Stimulated activated CD4-positive, alpha-beta T cell treated with anti-CD3 and anti-CD28 coated beads, Interleukin-15, amount 100 ng/mL, for 24 hours (primary cell): ENCODE measurements around the gene MORN2.

Source experiments
- DNase-seq: peaks from one replicate; pipeline ENCODE4 v3.0.0-alpha.2; 2020

MORN2 gene

GRCh38 chr2:38892819-38893218 lies 17.0 kb downstream of the MORN2 start:
- DNase-seq: no peak

DNA sequence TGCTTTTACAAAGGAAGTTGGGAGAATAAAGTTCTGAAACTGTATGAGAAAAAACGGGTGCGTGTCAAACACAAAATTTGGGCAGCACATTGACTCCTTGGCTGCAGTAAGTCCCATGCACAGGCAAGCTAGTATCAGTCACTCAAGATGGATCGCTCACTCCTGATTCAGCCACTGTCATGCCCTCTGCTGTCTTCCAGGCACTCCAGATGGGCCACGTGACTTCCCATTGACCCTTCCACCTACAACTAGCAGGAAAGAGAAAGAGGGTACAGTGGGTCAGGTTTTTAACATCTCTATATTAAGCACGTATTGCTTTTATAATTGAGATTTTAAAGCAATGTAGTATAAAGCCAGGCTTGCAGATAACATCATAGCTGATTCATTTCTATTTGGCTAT lies 22.5 kb downstream of the MORN2 start:
- no peak for DNase-seq

DNA sequence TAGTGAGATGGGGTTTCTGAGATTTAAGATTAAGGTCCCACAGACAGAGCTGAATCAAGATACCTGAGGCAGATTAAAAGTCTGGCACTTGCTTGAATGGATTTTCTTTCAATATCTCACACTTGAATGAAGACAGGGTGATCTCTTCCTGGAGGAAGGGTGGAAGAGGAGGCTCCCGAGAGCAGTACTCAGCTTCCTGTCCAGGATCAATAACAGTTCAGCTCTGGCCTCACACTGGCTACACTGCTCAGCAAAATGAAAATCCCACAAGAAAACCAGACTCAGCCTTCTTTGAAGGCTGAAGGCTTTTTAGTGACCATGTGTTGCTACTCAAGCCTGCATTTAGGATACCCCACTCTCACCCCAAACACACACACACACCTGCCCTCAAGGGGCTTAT lies 24.9 kb downstream of the MORN2 start:
- DNase-seq: no peak

- DNase-seq: no peak
Observed at GRCh38 chr2:38905251-38905650, 29.5 kb downstream of the MORN2 start.

DNA sequence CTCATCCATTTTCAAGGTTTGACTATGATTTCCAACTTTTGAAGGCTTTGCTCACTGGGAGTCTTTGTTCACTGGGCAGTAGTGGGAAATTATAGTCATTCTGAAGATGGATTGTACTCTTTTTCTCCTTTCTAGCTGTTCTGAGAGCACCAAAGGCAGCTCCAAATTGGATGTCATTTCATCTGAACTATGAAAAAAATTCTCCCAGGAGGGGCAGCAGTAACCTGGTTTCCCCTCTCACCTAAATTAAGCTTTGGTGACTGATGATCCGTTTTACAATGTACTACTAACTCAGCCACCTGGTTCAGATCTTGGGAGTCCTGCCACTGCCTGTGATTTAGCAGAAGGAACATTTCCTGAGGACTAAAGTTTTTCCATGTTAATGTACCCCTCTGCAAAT lies 31.5 kb downstream of the MORN2 start:
- no peak for DNase-seq

DNA sequence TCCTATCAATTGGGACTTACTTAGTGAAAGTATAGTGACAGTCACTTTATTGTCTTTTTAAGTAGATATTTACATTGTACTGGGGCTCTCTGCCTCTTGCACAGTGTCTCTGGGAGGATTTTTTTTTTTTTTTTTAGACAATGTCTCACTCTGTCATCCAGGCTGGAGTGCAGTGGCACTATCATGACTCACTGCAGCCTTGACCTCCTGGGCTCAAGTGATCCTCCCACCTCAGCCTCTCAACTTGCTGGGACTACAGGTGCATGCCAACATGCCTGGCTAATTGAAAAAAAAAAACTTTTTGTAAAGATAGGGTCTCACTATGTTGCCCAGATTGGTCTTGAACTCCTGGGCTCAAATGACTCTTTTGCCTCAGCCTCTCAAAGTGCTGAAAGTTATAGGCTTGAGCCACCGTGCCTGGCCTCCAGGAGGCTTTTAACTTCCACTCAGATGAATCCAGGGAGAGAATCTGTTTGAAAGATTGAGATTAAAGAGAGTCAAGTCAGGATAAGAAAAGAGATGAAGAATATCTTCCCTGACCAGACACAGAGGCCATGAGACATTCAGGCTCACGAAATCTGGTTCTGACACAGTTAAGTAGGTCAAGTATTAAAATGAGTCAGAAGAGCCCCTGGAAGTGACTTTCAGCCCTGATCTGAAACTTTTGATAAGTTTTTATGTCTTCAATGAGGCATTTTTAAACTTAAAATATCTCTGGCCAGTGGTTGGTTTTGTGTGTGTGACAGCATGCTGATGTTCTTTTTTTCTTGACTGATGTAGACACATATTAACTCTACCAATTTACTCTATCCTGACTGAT lies 32.2 kb downstream of the MORN2 start:
- DNase-seq: peak; percentile 18

DNA sequence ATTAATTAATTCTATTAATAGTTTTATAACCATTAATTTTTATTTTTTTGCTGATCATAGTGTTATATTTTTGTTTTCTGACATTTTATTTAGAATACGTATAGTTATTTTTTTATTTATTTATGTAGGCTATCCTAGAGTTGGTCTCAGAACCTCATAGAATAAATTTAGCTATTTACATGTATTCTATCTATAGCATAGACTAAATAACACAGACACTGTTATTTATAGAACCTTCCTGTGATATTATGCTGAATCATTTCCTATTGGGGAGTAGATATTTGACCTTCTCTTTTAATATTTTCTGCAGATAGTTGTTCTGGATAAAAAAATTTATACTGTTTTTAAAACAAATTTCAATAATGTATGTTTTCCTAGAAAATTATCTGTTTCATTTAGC lies 34.1 kb downstream of the MORN2 start:
- no peak for DNase-seq

GRCh38 chr2:38911191-38911590 lies 35.4 kb downstream of the MORN2 start:
- no peak for DNase-seq

DNA sequence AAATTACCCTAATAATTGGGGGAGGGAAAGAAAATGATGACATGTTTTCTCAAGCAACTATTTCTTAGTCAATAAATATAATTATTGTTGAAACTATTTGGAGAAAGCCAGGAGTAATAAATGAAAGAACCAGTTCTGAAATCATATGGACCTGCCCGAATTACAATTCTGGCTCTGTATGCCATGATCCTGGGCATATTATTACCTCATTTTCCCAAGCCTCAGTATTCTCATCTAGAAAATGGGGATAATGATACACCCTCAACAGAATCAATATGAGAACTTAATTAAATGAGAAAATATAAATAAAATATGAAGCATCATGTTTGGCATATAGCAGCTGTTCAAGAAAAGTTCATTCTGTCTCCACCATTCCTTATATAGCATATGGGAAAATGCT lies 36.8 kb downstream of the MORN2 start:
- no peak for DNase-seq

DNA sequence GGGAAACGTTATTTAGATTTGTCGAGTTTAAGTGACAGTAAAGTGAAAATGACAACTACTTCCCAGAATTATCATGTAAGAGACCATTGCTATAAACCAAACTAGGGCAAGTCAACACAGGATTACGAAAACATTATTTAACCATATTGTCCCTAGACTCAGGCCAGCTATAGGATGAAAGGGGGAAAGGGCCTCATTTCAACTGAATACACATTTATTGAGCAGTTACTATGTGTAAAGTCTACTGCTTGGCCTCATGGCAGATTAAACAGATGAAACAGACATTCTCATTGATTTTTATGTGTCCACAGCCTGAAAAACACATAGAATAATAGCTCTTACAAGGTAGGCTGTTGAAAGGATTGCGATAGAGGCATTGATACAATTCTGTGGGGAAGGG lies 46.6 kb downstream of the MORN2 start:
- DNase-seq: no peak

- DNase-seq: no peak
Observed at GRCh38 chr2:38922902-38923301, 47.1 kb downstream of the MORN2 start.

DNA sequence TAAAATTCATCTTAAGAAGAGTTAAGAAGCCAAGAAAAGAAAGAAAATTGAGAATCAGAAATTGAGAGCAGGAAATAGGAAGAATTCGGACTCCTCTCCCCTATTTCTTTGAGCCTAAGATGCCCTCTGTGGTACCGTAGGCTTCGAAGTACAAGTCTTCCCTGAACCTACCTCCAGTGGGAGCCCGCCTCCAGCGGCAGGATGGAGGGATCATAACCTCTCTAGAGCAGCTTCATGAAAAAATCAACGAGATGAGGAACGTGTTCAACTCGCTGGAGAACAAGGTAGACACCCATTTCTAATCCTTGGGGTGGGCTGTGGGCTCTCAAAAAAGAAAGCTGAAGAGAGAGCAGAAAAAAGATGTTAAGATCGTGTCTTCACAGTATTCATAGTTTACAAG lies 50.2 kb downstream of the MORN2 start:
- no peak for DNase-seq

GRCh38 chr2:38930600-38930999 lies 54.8 kb downstream of the MORN2 start:
- DNase-seq: no peak
